Astrocyte (in vitro differentiated cells and primary cell): ENCODE measurements around the gene ZNF3. TPM values are rescaled to one million over a fixed set of nuclear protein-coding genes. Genes with fewer than 3 reads are reported as not detected.

Source experiments
- DNase-seq: peaks from one replicate; pipeline ENCODE4 v3.0.0-alpha.2; 2010; ENCODE audit warnings: low read depth
- FAIRE-seq: peaks from 2 replicates; lab custom pipeline; 2011; peaks lifted over from hg19 to GRCh38; lab: Jason Lieb, UNC
- H2AFZ ChIP-seq: 2 replicates; pipeline ENCODE4 v1.6.0; 2012; ENCODE audit warnings: low read depth, low read length, inconsistent platforms
- H3K27ac ChIP-seq: 2 replicates; pipeline ENCODE4 v1.5.1; 2011; ENCODE audit warnings: low read depth, low read length, inconsistent platforms
- H3K27me3 ChIP-seq: 2 replicates; pipeline ENCODE4 v1.6.0; 2011; ENCODE audit warnings: low read length, inconsistent platforms; ENCODE audit not compliant: insufficient read depth
- H3K36me3 ChIP-seq: 2 replicates; pipeline ENCODE4 v1.5.1; 2011; ENCODE audit warnings: low read length, inconsistent platforms; ENCODE audit not compliant: insufficient read depth
- H3K4me1 ChIP-seq: 2 replicates; pipeline ENCODE4 v1.5.1; 2011; ENCODE audit warnings: low read length, inconsistent platforms; ENCODE audit not compliant: insufficient read depth
- H3K4me2 ChIP-seq: 2 replicates; pipeline ENCODE4 v1.6.0; 2012; ENCODE audit warnings: low read length, inconsistent platforms
- H3K4me3 ChIP-seq: 2 replicates; pipeline ENCODE4 v1.5.1; 2011; ENCODE audit warnings: low read depth, mild to moderate bottlenecking, low read length, inconsistent platforms; ENCODE audit not compliant: insufficient read depth
- H3K79me2 ChIP-seq: 2 replicates; pipeline ENCODE4 v1.6.0; 2012; ENCODE audit warnings: mild to moderate bottlenecking, low read length, inconsistent platforms; ENCODE audit not compliant: insufficient read depth
- H3K9ac ChIP-seq: 2 replicates; pipeline ENCODE4 v1.6.0; 2012; ENCODE audit warnings: mild to moderate bottlenecking, low read length, inconsistent platforms
- H3K9me3 ChIP-seq: 2 replicates; pipeline ENCODE4 v1.5.1; 2012; ENCODE audit warnings: low read depth, mild to moderate bottlenecking, low read length, inconsistent platforms; ENCODE audit not compliant: insufficient read depth
- H4K20me1 ChIP-seq: 2 replicates; pipeline ENCODE4 v1.6.0; 2012; ENCODE audit warnings: low read length, inconsistent platforms; ENCODE audit not compliant: insufficient read depth
- H3K27ac Mint-ChIP-seq: one replicate; pipeline ENCODE4 v1.8.0; 2021; ENCODE audit warnings: mild to moderate bottlenecking, mixed read lengths; ENCODE audit not compliant: unreplicated experiment
- H3K27me3 Mint-ChIP-seq: one replicate; pipeline ENCODE4 v1.8.0; 2021; ENCODE audit warnings: low read depth, mixed read lengths; ENCODE audit not compliant: unreplicated experiment
- H3K36me3 Mint-ChIP-seq: one replicate; pipeline ENCODE4 v1.8.0; 2021; ENCODE audit warnings: low read depth, mixed read lengths; ENCODE audit not compliant: unreplicated experiment
- H3K4me1 Mint-ChIP-seq: one replicate; pipeline ENCODE4 v1.8.0; 2021; ENCODE audit warnings: low read depth, mixed read lengths; ENCODE audit not compliant: unreplicated experiment
- H3K4me3 Mint-ChIP-seq: one replicate; pipeline ENCODE4 v1.8.0; 2021; ENCODE audit warnings: mild to moderate bottlenecking, moderate library complexity, mixed read lengths; ENCODE audit not compliant: unreplicated experiment
- H3K9me3 Mint-ChIP-seq: one replicate; pipeline ENCODE4 v1.8.0; 2021; ENCODE audit warnings: mild to moderate bottlenecking, mixed read lengths; ENCODE audit not compliant: unreplicated experiment
- EZH2 ChIP-seq: IDR thresholded peaks from 2 replicates; pipeline ENCODE4 v1.6.1; 2012; ENCODE audit warnings: mild to moderate bottlenecking, low read length, inconsistent platforms; ENCODE audit not compliant: insufficient read depth
- total RNA-seq: library from RNA; stranded (reverse); gene quantifications from 2 replicates; pipeline ENCODE4 v1.2.1, GENCODE V29; 2021
- TF ChIP-seq, protein P1 (sequence below): IDR thresholded peaks from 2 replicates; pipeline ENCODE4 v1.5.1; 2011; ENCODE audit warnings: low read depth, mild to moderate bottlenecking, inconsistent platforms, low read length, moderate library complexity; ENCODE audit not compliant: insufficient read depth

Gene ZNF3
- total RNA-seq, 1 donor from 2014 or later = 24.0 TPM

DNA sequence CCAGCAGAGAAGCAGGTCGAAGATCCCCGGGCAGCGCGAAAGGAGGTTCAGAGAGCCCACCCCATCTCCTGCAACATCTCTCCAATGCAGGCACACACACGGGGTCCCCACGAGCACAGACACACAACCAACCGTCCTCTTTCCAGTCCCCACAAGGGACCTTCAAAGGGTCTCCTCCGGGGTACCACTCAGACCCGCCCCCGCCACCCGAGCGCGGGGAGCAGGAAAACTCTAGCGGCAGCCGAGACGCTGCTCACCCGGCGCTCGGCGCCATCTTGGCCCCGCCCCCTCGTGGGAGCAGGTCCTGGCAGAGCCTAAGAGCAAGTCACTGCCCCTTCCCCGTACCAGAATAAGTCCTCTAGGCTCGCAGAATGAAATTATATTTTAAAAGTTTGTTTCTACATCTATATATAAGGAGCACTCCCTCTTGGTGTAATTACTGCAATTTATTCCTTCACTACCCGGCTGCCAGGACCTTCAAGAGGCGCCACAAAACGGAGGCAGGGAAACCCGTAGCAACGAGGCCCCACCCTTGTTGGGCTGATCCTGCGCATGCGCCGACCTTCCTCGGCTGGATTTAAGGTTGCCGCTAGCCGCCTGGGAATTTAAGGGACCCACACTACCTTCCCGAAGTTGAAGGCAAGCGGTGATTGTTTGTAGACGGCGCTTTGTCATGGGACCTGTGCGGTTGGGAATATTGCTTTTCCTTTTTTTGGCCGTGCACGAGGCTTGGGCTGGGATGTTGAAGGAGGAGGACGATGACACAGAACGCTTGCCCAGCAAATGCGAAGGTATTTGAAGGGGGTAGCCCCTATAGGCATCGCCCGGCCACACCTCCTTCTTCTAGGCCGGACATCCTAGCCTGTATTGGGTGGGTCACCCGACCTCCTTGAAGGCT lies 37.8 kb upstream of the ZNF3 start, which contains the start of the genes CNPY4 and TAF6:
CNPY4 (plus strand) TSS at position 563 of the 898 bp plus-strand sequence; CDS start at position 674, 111 bp downstream.
TAF6 (minus strand) TSS at position 287 of the 898 bp plus-strand sequence. CDS start 5,149 bp downstream, outside the sequence.
- no peaks in the 10 kb centered on the region for H3K27me3 Mint-ChIP-seq
- peaks cover 2% of the 10 kb centered on the region for H3K36me3 ChIP-seq

DNA sequence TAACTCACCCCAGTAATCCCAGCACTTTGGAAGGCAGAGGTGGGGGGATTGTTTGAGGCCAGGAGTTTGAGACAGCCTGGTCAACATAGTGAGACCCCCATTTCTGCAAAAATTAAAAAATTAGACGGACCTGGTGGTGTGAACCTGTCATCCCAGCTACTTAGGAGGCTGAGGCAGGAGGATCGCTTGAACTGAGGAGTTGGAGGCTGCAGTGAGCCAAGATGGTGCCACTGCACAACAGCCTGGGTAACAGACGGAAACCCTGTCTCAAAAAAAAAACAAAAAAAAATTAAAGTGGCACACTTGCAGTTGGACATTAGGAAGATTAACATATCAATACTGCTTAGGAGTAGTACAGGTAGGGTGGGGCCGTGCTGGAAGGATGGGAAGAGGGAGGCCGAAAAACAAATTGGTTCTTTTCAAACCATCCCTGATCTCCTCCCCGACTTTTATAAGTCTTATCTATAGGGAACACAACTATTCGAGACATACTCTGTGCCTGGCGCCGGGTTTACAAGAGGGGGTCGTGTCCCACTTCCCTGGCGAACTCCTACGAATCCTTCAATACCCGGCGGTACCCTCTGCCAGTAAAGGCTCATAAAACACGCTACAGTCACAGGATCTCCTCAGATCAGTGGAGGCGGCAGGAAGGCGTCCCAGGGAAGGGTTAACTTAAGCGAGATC lies 37.0 kb upstream of the ZNF3 start:
- Mint-ChIP-seq H3K27me3 (no peaks in the 10 kb centered on the region), H3K9me3 (peaks cover 2% of the 10 kb centered on the region), H3K36me3 (peaks cover 3% of the 10 kb centered on the region), H3K4me1 (peaks cover 6% of the 10 kb centered on the region), H3K4me3 (peak overlapping the region; percentile 99), H3K27ac (peak overlapping the region; percentile 96)
- Histone ChIP-seq H4K20me1 (no peaks in the 10 kb centered on the region), H3K4me2 (peak overlapping the region; percentile 89), H3K9ac (peak overlapping the region; percentile 88), H3K9me3 (no peaks in the 10 kb centered on the region), H3K4me1 (peaks cover 15% of the 10 kb centered on the region), H2AFZ (peak overlapping the region; percentile 85), H3K4me3 (peak overlapping the region; percentile 89), H3K79me2 (peaks cover 20% of the 10 kb centered on the region), H3K27me3 (no peaks in the 10 kb centered on the region), H3K36me3 (peaks cover 2% of the 10 kb centered on the region), H3K27ac (peak overlapping the region; percentile 94)
- TF ChIP-seq, protein P1, sequence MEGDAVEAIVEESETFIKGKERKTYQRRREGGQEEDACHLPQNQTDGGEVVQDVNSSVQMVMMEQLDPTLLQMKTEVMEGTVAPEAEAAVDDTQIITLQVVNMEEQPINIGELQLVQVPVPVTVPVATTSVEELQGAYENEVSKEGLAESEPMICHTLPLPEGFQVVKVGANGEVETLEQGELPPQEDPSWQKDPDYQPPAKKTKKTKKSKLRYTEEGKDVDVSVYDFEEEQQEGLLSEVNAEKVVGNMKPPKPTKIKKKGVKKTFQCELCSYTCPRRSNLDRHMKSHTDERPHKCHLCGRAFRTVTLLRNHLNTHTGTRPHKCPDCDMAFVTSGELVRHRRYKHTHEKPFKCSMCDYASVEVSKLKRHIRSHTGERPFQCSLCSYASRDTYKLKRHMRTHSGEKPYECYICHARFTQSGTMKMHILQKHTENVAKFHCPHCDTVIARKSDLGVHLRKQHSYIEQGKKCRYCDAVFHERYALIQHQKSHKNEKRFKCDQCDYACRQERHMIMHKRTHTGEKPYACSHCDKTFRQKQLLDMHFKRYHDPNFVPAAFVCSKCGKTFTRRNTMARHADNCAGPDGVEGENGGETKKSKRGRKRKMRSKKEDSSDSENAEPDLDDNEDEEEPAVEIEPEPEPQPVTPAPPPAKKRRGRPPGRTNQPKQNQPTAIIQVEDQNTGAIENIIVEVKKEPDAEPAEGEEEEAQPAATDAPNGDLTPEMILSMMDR = no peak
- no peak for TF ChIP-seq EZH2
- FAIRE-seq (no peak), DNase-seq (no peak)

More for the DNA sequence above, 37.8 kb upstream of the ZNF3 start, which contains the start of the genes CNPY4 and TAF6:
- Mint-ChIP-seq H3K4me3 (peak within 1 kb of the TSS; percentile 99), H3K36me3 (peaks cover 4% of the 10 kb centered on the region), H3K9me3 (peaks cover 2% of the 10 kb centered on the region), H3K27ac (peak within 1 kb of the TSS; percentile 96), H3K4me1 (peaks cover 6% of the 10 kb centered on the region)
- Histone ChIP-seq H2AFZ (peak within 1 kb of the TSS; percentile 85), H3K27ac (peak within 1 kb of the TSS; percentile 94), H3K79me2 (peaks cover 20% of the 10 kb centered on the region), H3K4me1 (peaks cover 15% of the 10 kb centered on the region), H3K9ac (peak within 1 kb of the TSS; percentile 88), H3K9me3 (no peaks in the 10 kb centered on the region), H3K27me3 (no peaks in the 10 kb centered on the region), H4K20me1 (no peaks in the 10 kb centered on the region), H3K4me2 (peak within 1 kb of the TSS; percentile 89), H3K4me3 (peak within 1 kb of the TSS; percentile 89)
- DNase-seq = peak; percentile 85
- no peak for FAIRE-seq
- TF ChIP-seq, protein P1 = no peak
- no peak for TF ChIP-seq EZH2
